OCI-LY1 (cell line): Measurements from ENCODE around the gene TMEM266.

Source experiments
- H2AFZ ChIP-seq: fragments of 200-600 bp; sonication (generic), shearing (Covaris generic); 2 replicates; pipeline ENCODE4 v1.6.0; 2014; ENCODE audit warnings: antibody characterized with exemption, mild to moderate bottlenecking, low read length
- H3F3A ChIP-seq: fragments of 200-600 bp; sonication (generic), shearing (Covaris generic); 2 replicates; pipeline ENCODE4 v1.6.0; 2014; ENCODE audit warnings: mild to moderate bottlenecking, antibody characterized with exemption, low read length, moderate library complexity; ENCODE audit not compliant: insufficient read depth
- H3K27ac ChIP-seq: fragments of 200-600 bp; sonication (generic); 2 replicates; pipeline ENCODE4 v1.5.1; 2014; ENCODE audit warnings: low read length, mixed run types, mild to moderate bottlenecking, low read depth; ENCODE audit not compliant: poor library complexity, severe bottlenecking
- H3K27me3 ChIP-seq: fragments of 200-600 bp; sonication (generic); 2 replicates; pipeline ENCODE4 v1.6.0; 2014; ENCODE audit warnings: antibody characterized with exemption, mild to moderate bottlenecking, low read length, moderate library complexity; ENCODE audit not compliant: insufficient read depth
- H3K36me3 ChIP-seq: fragments of 200-600 bp; sonication (generic); 2 replicates; pipeline ENCODE4 v1.6.1; 2014; ENCODE audit warnings: mild to moderate bottlenecking, antibody characterized with exemption, low read length, moderate library complexity, mixed read lengths; ENCODE audit not compliant: insufficient read depth
- H3K4me1 ChIP-seq: fragments of 200-600 bp; sonication (generic); 2 replicates; pipeline ENCODE4 v1.5.1; 2014; ENCODE audit warnings: mild to moderate bottlenecking, low read length, moderate library complexity; ENCODE audit not compliant: insufficient read depth, severe bottlenecking
- H3K4me2 ChIP-seq: fragments of 200-600 bp; sonication (generic), shearing (Covaris generic); 2 replicates; pipeline ENCODE4 v1.6.1; 2014; ENCODE audit warnings: low read length
- H3K4me3 ChIP-seq: fragments of 200-600 bp; sonication (generic); 2 replicates; pipeline ENCODE4 v1.5.1; 2014; ENCODE audit warnings: low read length, low read depth, mild to moderate bottlenecking, mixed read lengths; ENCODE audit not compliant: poor library complexity, severe bottlenecking
- H3K79me2 ChIP-seq: fragments of 200-600 bp; shearing (Covaris generic); 2 replicates; pipeline ENCODE4 v1.6.1; 2016; ENCODE audit warnings: mixed run types, low read length, mixed read lengths; ENCODE audit not compliant: insufficient read depth
- H3K9ac ChIP-seq: fragments of 200-600 bp; sonication (generic), shearing (Covaris generic); 2 replicates; pipeline ENCODE4 v1.6.1; 2014; ENCODE audit warnings: mild to moderate bottlenecking, low read length, mixed read lengths
- H3K9me2 ChIP-seq: fragments of 200-600 bp; sonication (generic), shearing (Covaris generic); 2 replicates; pipeline ENCODE4 v1.6.1; 2014; ENCODE audit warnings: low read depth, mild to moderate bottlenecking, low read length, mixed read lengths
- H3K9me3 ChIP-seq: fragments of 200-600 bp; shearing (Covaris generic); 2 replicates; pipeline ENCODE4 v1.6.1; 2014; ENCODE audit warnings: low read length, mixed read lengths
- H4K20me1 ChIP-seq: fragments of 200-600 bp; sonication (generic), shearing (Covaris generic); 2 replicates; pipeline ENCODE4 v1.6.0; 2016; ENCODE audit warnings: mild to moderate bottlenecking, low read length; ENCODE audit not compliant: insufficient read depth
- CTCF ChIP-seq: fragments of 200-600 bp; sonication (generic), shearing (Covaris generic); IDR thresholded peaks from 2 replicates; pipeline ENCODE4 v1.5.1; 2017; ENCODE audit warnings: mild to moderate bottlenecking, antibody characterized with exemption, low read length, moderate library complexity, mixed read lengths
- EZH2 ChIP-seq: fragments of 200-600 bp; sonication (generic), shearing (Covaris generic); IDR thresholded peaks from 2 replicates; pipeline ENCODE4 v1.8.0; 2017; ENCODE audit warnings: borderline replicate concordance, mixed run types, mild to moderate bottlenecking, antibody characterized with exemption, low read length, moderate library complexity, mixed read lengths

The TMEM266 gene

GRCh38 chr15:76245072-76245610, 185.4 kb downstream of the TMEM266 start:
- Histone ChIP-seq H3K9me3 (no peaks in the 10 kb centered on the region), H3K9ac (no peak overlapping the region), H3K27ac (no peak overlapping the region), H3K9me2 (no peaks in the 10 kb centered on the region), H4K20me1 (no peaks in the 10 kb centered on the region), H2AFZ (no peak overlapping the region), H3K4me1 (no peaks in the 10 kb centered on the region), H3K4me3 (no peak overlapping the region), H3K4me2 (no peak overlapping the region), H3K27me3 (no peaks in the 10 kb centered on the region), H3K36me3 (peaks cover 11% of the 10 kb centered on the region), H3F3A (no peaks in the 10 kb centered on the region), H3K79me2 (no peaks in the 10 kb centered on the region)
- TF ChIP-seq CTCF, result no peak
- TF ChIP-seq EZH2, result no peak

GRCh38 chr15:76251717-76252116, 191.9 kb downstream of the TMEM266 start:
- Histone ChIP-seq H3K4me1 (no peaks in the 10 kb centered on the region), H3K9me3 (no peaks in the 10 kb centered on the region), H3K9ac (no peak overlapping the region), H3K27me3 (no peaks in the 10 kb centered on the region), H2AFZ (no peak overlapping the region), H3K9me2 (no peaks in the 10 kb centered on the region), H3K79me2 (no peaks in the 10 kb centered on the region), H3K36me3 (peaks cover 14% of the 10 kb centered on the region), H4K20me1 (no peaks in the 10 kb centered on the region), H3K4me2 (no peak overlapping the region), H3K27ac (no peak overlapping the region), H3K4me3 (no peak overlapping the region), H3F3A (no peaks in the 10 kb centered on the region)
- TF ChIP-seq CTCF (no peak), EZH2 (no peak)

- H3K9ac ChIP-seq, result no peak overlapping the region
- TF ChIP-seq EZH2 (no peak), CTCF (no peak)
- no peaks in the 10 kb centered on the region for H3K9me2 ChIP-seq
- H2AFZ ChIP-seq, result no peak overlapping the region
- no peaks in the 10 kb centered on the region for H3F3A ChIP-seq
- H3K9me3 ChIP-seq, result no peaks in the 10 kb centered on the region
- no peak overlapping the region for H3K4me2 ChIP-seq
- H3K27ac ChIP-seq, result no peak overlapping the region
- H3K27me3 ChIP-seq, result no peaks in the 10 kb centered on the region
- H3K4me3 ChIP-seq, result no peak overlapping the region
- no peaks in the 10 kb centered on the region for H3K4me1 ChIP-seq
- H3K79me2 ChIP-seq, result no peaks in the 10 kb centered on the region
- H3K36me3 ChIP-seq, result peaks cover 14% of the 10 kb centered on the region
- H4K20me1 ChIP-seq, result no peaks in the 10 kb centered on the region
These were observed 192.5 kb downstream of the TMEM266 start for GRCh38 chr15:76252249-76252648.
